AG09309 (cell line): ENCODE results near the gene ERI2.
"Not testable (repeated sequence)": the region's sequence is repeated elsewhere in the genome, so short reads cannot be mapped to it uniquely, and the experiment has no call there.

Experiments
- DNase-seq: peaks from one replicate; pipeline ENCODE4 v3.0.0-alpha.2; 2010; ENCODE audit warnings: low read depth
- H3K4me3 ChIP-seq: 2 replicates; pipeline ENCODE4 v1.5.1; 2011; ENCODE audit warnings: mild to moderate bottlenecking, low read depth, low read length, moderate library complexity; ENCODE audit not compliant: control insufficient read depth
- CTCF ChIP-seq: IDR thresholded peaks from 2 replicates; pipeline ENCODE4 v1.5.1; 2011; ENCODE audit warnings: mild to moderate bottlenecking, low read depth, low read length, inconsistent platforms; ENCODE audit not compliant: insufficient read depth, control insufficient read depth; ENCODE audit errors: missing control alignments

ERI2 gene

GRCh38 chr16:20773679-20774078 lies 32.6 kb downstream of the ERI2 start:
- TF ChIP-seq CTCF, result no peak
- no peak for DNase-seq
- no peak overlapping the region for H3K4me3 ChIP-seq

DNA sequence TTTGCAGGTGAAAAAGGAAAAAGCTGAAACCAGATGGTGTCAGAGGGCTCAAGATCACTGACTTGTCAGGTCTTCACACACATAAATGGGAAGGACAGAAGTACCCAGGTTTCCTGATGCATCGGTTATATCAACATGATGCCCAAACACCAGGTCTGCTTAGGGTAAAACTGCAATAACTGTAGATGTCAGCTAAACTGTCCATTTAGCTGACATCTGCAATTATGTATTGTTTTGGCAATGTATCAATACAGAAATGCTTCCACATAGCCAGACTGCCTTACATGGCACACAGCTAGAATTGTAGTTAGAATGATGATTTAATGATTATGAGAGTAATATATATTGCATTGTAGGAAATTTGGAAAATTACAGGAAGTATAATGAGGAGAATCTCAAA lies 37.5 kb downstream of the ERI2 start:
- DNase-seq, result no peak

DNA sequence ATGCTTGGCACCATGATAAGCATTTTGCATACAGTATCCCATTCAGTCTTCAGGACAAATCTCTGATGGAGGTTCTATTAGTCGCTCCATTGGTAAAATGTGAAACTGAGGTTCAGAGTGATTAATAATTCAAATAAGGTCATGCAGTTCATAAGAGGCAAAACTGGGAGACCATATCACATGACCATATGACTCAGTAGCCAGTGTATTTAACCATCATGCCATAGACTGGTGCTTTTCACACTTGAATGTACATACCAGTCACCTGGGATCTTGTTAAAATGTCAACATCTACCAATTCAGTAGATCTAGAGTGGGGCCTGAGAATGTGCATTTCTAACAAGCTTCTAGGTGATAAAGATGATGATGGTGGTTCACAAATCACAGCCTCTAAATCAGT lies 38.2 kb downstream of the ERI2 start:
- no peak for TF ChIP-seq CTCF
- no peak overlapping the region for H3K4me3 ChIP-seq
- no peak for DNase-seq

More for the DNA sequence above, 37.5 kb downstream of the ERI2 start:
- no peak overlapping the region for H3K4me3 ChIP-seq
- no peak for TF ChIP-seq CTCF

GRCh38 chr16:20767577-20767976 lies 38.7 kb downstream of the ERI2 start:
- H3K4me3 ChIP-seq, result no peak overlapping the region
- DNase-seq, result no peak
- TF ChIP-seq CTCF, result no peak

- no peak overlapping the region for H3K4me3 ChIP-seq
- no peak for DNase-seq
- TF ChIP-seq CTCF, result no peak
Measured at GRCh38 chr16:20766294-20766693, 40.0 kb downstream of the ERI2 start.

DNA sequence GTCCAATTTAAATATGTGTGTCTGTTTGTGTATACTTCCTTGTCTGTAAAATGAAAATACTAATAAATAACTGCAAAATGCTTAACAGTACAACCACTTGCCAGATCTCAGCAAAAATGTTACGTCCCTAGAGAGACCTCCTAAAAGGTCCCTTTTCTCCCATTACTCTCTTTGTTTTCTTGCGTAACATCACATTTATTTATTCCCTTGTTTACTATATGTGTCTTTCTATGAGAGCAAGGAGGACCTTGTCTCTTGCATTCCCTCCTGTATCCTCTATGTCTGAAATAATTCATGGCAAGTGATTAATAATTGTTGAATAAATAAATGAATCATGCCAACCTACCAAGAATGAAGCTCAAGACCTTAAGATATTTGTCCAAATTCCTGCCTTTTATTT lies 40.5 kb downstream of the ERI2 start:
- no peak for TF ChIP-seq CTCF
- H3K4me3 ChIP-seq, result no peak overlapping the region
- no peak for DNase-seq

DNA sequence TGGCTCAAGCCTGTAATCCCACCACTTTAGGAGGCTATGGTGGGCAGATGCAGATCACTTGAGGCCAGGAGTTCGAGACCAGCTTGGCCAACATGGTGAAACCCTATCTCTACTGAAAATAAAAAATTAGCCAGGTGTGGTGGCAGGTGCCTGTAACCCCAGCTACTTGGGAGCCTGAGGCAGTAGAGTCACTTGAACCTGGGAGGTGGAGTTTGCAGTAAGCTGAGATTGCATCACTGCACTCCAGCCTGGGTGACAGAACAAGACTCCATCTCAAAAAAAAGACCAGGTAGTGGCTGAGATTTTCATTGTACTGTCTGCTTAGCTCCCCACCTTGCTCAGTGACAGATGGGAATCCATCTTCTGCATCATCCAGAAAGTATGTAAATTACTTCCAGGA lies 41.8 kb downstream of the ERI2 start:
- not testable (repeated sequence) for DNase-seq, H3K4me3 ChIP-seq
